Caco-2 (cell line): Measurements from ENCODE around the gene GPHB5. TPM values are rescaled to one million over a fixed set of nuclear protein-coding genes. Genes with fewer than 3 reads are reported as not detected.

Experiments
- BruUV-seq: library from RNA; stranded (reverse); fragments of 400-500 nt; replicated peaks from 2 replicates; lab custom pipeline; 2021; lab: Mats Ljungman, UMichigan
- CTCF ChIA-PET: fragments of 300-600 bp; sonication (Branson Sonifier 250); formaldehyde crosslinking; loops from one replicate; lab custom pipeline; 2022; ENCODE audit warnings: antibody characterized with exemption; lab: Charles Lee
- POLR2A ChIA-PET: fragments of 300-600 bp; sonication (Branson Sonifier 250); formaldehyde crosslinking; loops from one replicate; lab custom pipeline; 2022; ENCODE audit warnings: antibody characterized with exemption; lab: Charles Lee
- DNase-seq, 2 experiments: peaks; one replicate each; pipeline versions ENCODE4 v3.0.0 to v3.0.0-alpha.2; 2020 to 2022
- H3K27me3 ChIP-seq: replicated peaks from 2 replicates; pipeline ENCODE4 v1.6.0; 2011; ENCODE audit warnings: low read length; ENCODE audit not compliant: control insufficient read depth, insufficient read depth
- H3K36me3 ChIP-seq: 2 replicates; pipeline ENCODE4 v1.5.1; 2011; ENCODE audit warnings: low read length; ENCODE audit not compliant: control insufficient read depth, insufficient read depth
- H3K4me1 ChIP-seq: fragments of 250-450 bp; sonication (Bioruptor Pico); 2 replicates; pipeline ENCODE4 v1.5.1; 2020; ENCODE audit warnings: mild to moderate bottlenecking
- H3K4me3 ChIP-seq: 2 replicates; pipeline ENCODE4 v1.5.1; 2011; ENCODE audit warnings: low read depth, mild to moderate bottlenecking, control low read depth, low read length
- H3K9me3 ChIP-seq: fragments of 250-450 bp; sonication (Bioruptor Pico); 2 replicates; pipeline ENCODE4 v1.5.1; 2020; ENCODE audit warnings: mild to moderate bottlenecking, moderate library complexity
- H3K27ac Mint-ChIP-seq: one replicate; pipeline ENCODE4 v1.8.0; 2022; ENCODE audit warnings: mixed read lengths; ENCODE audit not compliant: unreplicated experiment
- H3K27me3 Mint-ChIP-seq: one replicate; pipeline ENCODE4 v1.8.0; 2022; ENCODE audit warnings: mixed read lengths; ENCODE audit not compliant: insufficient read depth, unreplicated experiment
- H3K36me3 Mint-ChIP-seq: one replicate; pipeline ENCODE4 v1.8.0; 2022; ENCODE audit warnings: mild to moderate bottlenecking, mixed read lengths; ENCODE audit not compliant: insufficient read depth, unreplicated experiment
- H3K4me1 Mint-ChIP-seq: one replicate; pipeline ENCODE4 v1.8.0; 2022; ENCODE audit warnings: low read depth, mixed read lengths; ENCODE audit not compliant: unreplicated experiment
- H3K4me3 Mint-ChIP-seq: one replicate; pipeline ENCODE4 v1.8.0; 2022; ENCODE audit warnings: mild to moderate bottlenecking, moderate library complexity, mixed read lengths; ENCODE audit not compliant: unreplicated experiment
- H3K9me3 Mint-ChIP-seq: one replicate; pipeline ENCODE4 v1.8.0; 2022; ENCODE audit warnings: mixed read lengths; ENCODE audit not compliant: unreplicated experiment
- intact Hi-C: fragments of 100-400 bp; cut with micrococcal nuclease; formaldehyde crosslinking; loops from one replicate; pipeline ENCODE4 v1.10.0; 2022; ENCODE audit not compliant: unreplicated experiment
- total RNA-seq: library from RNA; stranded (reverse); gene quantifications from 2 replicates; pipeline ENCODE4 v1.2.3, GENCODE V29; 2022
- TF ChIP-seq, protein P1 (sequence below), 2 experiments: fragments of 200-600 bp in 1 of 2; IDR thresholded peaks; 1 replicate in 1 of 2; 2 replicates in 1 of 2; pipeline versions ENCODE4 v1.5.1 to v1.8.0; 2011 to 2022; ENCODE audit warnings: antibody characterized with exemption in 1 of 2, control low read depth in 1 of 2, inconsistent platforms in 1 of 2, low read depth in 1 of 2, low read length in 1 of 2, mild to moderate bottlenecking in 1 of 2, moderate library complexity in 1 of 2; ENCODE audit not compliant: insufficient read depth in 1 of 2, severe bottlenecking in 1 of 2, unreplicated experiment in 1 of 2

Gene GPHB5
- total RNA-seq, 1 experiment from 2014 or later: not detected

DNA sequence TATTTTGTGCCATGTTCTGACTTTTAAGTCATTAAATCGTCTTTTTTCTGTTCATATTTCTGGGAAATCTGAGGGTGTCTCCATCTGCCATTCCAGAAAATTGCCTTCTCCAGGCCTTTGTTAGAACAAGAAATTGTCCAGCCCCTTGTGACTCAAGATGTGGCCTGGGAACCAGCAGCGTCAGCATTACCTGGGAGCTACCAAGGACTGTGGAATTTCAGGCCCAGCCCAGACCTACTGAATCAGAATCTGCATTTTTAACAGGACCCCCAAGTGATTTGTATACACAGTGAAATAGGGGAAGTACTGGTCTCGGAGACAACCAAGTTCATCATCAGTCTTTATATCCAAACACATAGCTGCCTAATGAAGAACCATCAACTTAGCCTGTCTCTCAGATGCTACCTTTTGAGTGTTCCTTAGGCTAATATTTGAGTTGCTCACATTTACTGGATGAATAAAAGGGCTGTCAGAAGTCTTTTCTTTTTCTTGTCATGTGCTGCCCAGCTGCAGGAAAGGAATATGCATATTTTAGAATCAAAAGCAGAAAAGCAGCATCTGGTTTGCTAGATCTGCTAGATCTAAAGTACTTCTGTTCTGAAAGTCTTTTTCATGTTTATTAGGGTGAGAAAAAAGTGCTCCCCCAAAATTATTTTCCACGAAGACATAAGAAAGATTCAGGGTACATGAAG, 21.2 kb downstream of the GPHB5 start:
- no peaks in the 10 kb centered on the region for H3K27me3 ChIP-seq

DNA sequence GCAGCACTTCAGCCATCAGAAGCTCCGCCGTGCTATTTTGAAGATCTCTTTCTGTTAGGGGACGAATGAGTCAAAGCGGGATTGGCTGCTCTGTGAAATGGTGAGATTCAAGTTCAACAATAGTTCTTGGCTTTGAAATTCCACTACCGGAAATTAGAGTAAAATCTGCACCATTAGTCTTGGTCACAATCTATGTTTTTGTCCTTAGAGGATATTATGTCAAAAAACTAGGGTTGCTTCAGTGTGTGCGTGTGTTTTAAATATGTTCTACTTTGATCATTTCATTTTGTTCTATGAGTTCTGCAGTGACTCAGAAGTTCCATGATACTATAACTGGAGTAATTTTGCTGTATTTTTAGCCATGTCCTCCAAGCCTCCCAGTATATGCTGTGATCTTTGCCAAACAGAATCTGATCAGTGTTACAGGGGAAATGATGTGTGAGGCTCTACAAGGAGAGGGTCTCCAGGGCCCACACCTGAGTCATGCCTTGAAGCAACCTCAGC, 22.6 kb downstream of the GPHB5 start:
- Histone ChIP-seq H3K36me3 (no peaks in the 10 kb centered on the region), H3K4me1 (no peaks in the 10 kb centered on the region), H3K27me3 (no peaks in the 10 kb centered on the region), H3K9me3 (no peaks in the 10 kb centered on the region), H3K4me3 (no peak overlapping the region)
- no peaks in the 10 kb centered on the region for H3K9me3 Mint-ChIP-seq
- TF ChIP-seq, protein P1, sequence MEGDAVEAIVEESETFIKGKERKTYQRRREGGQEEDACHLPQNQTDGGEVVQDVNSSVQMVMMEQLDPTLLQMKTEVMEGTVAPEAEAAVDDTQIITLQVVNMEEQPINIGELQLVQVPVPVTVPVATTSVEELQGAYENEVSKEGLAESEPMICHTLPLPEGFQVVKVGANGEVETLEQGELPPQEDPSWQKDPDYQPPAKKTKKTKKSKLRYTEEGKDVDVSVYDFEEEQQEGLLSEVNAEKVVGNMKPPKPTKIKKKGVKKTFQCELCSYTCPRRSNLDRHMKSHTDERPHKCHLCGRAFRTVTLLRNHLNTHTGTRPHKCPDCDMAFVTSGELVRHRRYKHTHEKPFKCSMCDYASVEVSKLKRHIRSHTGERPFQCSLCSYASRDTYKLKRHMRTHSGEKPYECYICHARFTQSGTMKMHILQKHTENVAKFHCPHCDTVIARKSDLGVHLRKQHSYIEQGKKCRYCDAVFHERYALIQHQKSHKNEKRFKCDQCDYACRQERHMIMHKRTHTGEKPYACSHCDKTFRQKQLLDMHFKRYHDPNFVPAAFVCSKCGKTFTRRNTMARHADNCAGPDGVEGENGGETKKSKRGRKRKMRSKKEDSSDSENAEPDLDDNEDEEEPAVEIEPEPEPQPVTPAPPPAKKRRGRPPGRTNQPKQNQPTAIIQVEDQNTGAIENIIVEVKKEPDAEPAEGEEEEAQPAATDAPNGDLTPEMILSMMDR (IDR thresholded peaks at IDR 0.05; ENCODE audit: insufficient read depth in 1 of 2, low read depth in 1 of 2, low read length in 1 of 2, severe bottlenecking in 1 of 2, unreplicated experiment in 1 of 2): no peak
- no TSS peak for BruUV-seq
- intact Hi-C loops: no loop called here
- POLR2A ChIA-PET: no interaction called here
- no peaks in the 10 kb centered on the region for H3K4me1 Mint-ChIP-seq
- no peak for DNase-seq
- CTCF ChIA-PET: no interaction called here
- H3K27me3 Mint-ChIP-seq: peaks cover 12% of the 10 kb centered on the region
- no peak overlapping the region for H3K4me3 Mint-ChIP-seq
- H3K36me3 Mint-ChIP-seq: no peaks in the 10 kb centered on the region
- H3K27ac Mint-ChIP-seq: no peak overlapping the region

More for the DNA sequence above, 21.2 kb downstream of the GPHB5 start:
- H3K27me3 Mint-ChIP-seq: peaks cover 12% of the 10 kb centered on the region
- H3K9me3 Mint-ChIP-seq: no peaks in the 10 kb centered on the region
- Histone ChIP-seq H3K4me1 (no peaks in the 10 kb centered on the region), H3K4me3 (no peak overlapping the region), H3K9me3 (no peaks in the 10 kb centered on the region), H3K36me3 (no peaks in the 10 kb centered on the region)
- ChIA-PET CTCF (no interaction called here), POLR2A (no interaction called here)
- no peak overlapping the region for H3K4me3 Mint-ChIP-seq
- TF ChIP-seq, protein P1 (IDR thresholded peaks at IDR 0.05; ENCODE audit: insufficient read depth in 1 of 2, low read depth in 1 of 2, low read length in 1 of 2, severe bottlenecking in 1 of 2, unreplicated experiment in 1 of 2): no peak
- H3K27ac Mint-ChIP-seq: no peak overlapping the region
- H3K4me1 Mint-ChIP-seq: no peaks in the 10 kb centered on the region
- BruUV-seq: no TSS peak
- H3K36me3 Mint-ChIP-seq: no peaks in the 10 kb centered on the region
- DNase-seq: no peak
- intact Hi-C loops: no loop called here

DNA sequence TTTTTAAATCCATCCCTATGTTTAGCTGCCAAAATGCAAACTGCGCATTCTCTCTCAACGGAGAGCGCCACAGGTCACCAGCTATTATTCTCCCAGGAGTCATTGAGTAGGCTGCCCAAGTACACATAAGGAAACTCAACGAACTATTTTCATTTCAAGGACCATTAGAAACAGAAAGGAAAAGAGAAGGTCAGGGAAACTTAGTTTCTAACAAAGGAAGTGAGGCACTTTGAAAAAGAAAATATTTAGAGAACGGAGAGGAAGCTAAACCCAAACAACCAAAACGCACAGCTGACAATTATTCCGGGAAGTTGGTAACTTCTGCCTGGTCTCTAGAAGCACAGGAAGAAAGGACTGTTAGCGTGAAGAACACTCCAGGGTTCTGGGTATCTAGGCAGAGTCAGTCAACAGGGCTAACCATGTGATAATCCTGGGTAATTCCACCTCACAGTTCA, 23.5 kb downstream of the GPHB5 start:
- Mint-ChIP-seq H3K36me3 (no peaks in the 10 kb centered on the region), H3K27me3 (peaks cover 12% of the 10 kb centered on the region), H3K4me3 (no peak overlapping the region), H3K9me3 (no peaks in the 10 kb centered on the region), H3K27ac (no peak overlapping the region), H3K4me1 (no peaks in the 10 kb centered on the region)
- Histone ChIP-seq H3K36me3 (no peaks in the 10 kb centered on the region), H3K9me3 (no peaks in the 10 kb centered on the region), H3K4me1 (no peaks in the 10 kb centered on the region), H3K27me3 (no peaks in the 10 kb centered on the region; the same call in 1 of the 2 replicates), H3K4me3 (no peak overlapping the region)
- CTCF ChIA-PET: no interaction called here
- DNase-seq: no peak
- TF ChIP-seq, protein P1 (IDR thresholded peaks at IDR 0.05; ENCODE audit: insufficient read depth in 1 of 2, low read depth in 1 of 2, low read length in 1 of 2, severe bottlenecking in 1 of 2, unreplicated experiment in 1 of 2): no peak
- POLR2A ChIA-PET: no interaction called here
- intact Hi-C loops: no loop called here
- no TSS peak for BruUV-seq
